Measurements from ENCODE around the gene HOMER1. TPM values are rescaled to one million over a fixed set of nuclear protein-coding genes. Genes with fewer than 3 reads are reported as not detected.

The HOMER1 gene
- total and polyA plus RNA-seq, 2 of the 4 experiments (the other 2 are of a cell fraction): 1.9 to 6.8 TPM

- no peak overlapping the region for H3K23ac ChIP-seq (ENCODE audit: low read depth, low read length)
- WGBS, 2 experiments (ENCODE audit: extremely low coverage in 2 of 2, insufficient read length in 1 of 2): no CpG with 5 or more reads among the region's 2 CpGs
- DNase-seq (peak; percentile 43), ATAC-seq (ENCODE audit: low read depth) (no peak)
- CTCF ChIA-PET: no interaction called here
- H4K91ac ChIP-seq (ENCODE audit: insufficient read depth, low read depth, low read length): no peak overlapping the region
- H3K27ac ChIP-seq (ENCODE audit: insufficient read depth, low read length): no peak overlapping the region
- no peak overlapping the region for H2BK15ac ChIP-seq (ENCODE audit: low read depth, low read length)
- no peak overlapping the region for H3K18ac ChIP-seq (ENCODE audit: low read depth, low read length)
- H3K56ac ChIP-seq (ENCODE audit: extremely low read depth, insufficient read depth, low read length): no peak overlapping the region
- H3K9me3 ChIP-seq (ENCODE audit: control insufficient read depth, insufficient read depth, low read length): no peaks in the 10 kb centered on the region
- H3K4me1 ChIP-seq (ENCODE audit: control insufficient read depth, insufficient read depth, low read length): peaks cover 5% of the 10 kb centered on the region; the same call in 1 of the 2 replicates
- TF ChIP-seq RAD21 (IDR thresholded peaks at IDR 0.05; ENCODE audit: low read length) (no peak), RFX5 (IDR thresholded peaks at IDR 0.05; ENCODE audit: low read depth, low read length) (no peak), BHLHE40 (IDR thresholded peaks at IDR 0.05; ENCODE audit: low read depth, low read length) (no peak), USF2 (IDR thresholded peaks at IDR 0.05; ENCODE audit: low read depth, low read length) (no peak), MAZ (IDR thresholded peaks at IDR 0.05; ENCODE audit: borderline replicate concordance, low read depth, low read length) (no peak), MAFK (IDR thresholded peaks at IDR 0.05; ENCODE audit: low read depth, low read length) (no peak), NFE2L2 (IDR thresholded peaks at IDR 0.05; ENCODE audit: low read depth, low read length) (no peak), MXI1 (IDR thresholded peaks at IDR 0.05; ENCODE audit: borderline replicate concordance, low read depth, low read length) (no peak), CTCF (conservative IDR thresholded peaks at IDR 0.05; ENCODE audit: low read depth, low read length) (no peak), RCOR1 (IDR thresholded peaks at IDR 0.05; ENCODE audit: insufficient replicate concordance, low read length) (no peak), CHD1 (IDR thresholded peaks at IDR 0.05; ENCODE audit: low read depth, low read length) (no peak), FOS (IDR thresholded peaks at IDR 0.05; ENCODE audit: low read depth, low read length) (no peak), SMC3 (IDR thresholded peaks at IDR 0.05; ENCODE audit: low read depth, low read length) (no peak), CEBPB (IDR thresholded peaks at IDR 0.05; ENCODE audit: low read depth, low read length) (no peak), POLR2A (IDR thresholded peaks at IDR 0.05; ENCODE audit: low read depth, low read length) (no peak)
- TF ChIP-seq, protein P1, sequence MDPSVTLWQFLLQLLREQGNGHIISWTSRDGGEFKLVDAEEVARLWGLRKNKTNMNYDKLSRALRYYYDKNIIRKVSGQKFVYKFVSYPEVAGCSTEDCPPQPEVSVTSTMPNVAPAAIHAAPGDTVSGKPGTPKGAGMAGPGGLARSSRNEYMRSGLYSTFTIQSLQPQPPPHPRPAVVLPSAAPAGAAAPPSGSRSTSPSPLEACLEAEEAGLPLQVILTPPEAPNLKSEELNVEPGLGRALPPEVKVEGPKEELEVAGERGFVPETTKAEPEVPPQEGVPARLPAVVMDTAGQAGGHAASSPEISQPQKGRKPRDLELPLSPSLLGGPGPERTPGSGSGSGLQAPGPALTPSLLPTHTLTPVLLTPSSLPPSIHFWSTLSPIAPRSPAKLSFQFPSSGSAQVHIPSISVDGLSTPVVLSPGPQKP (IDR thresholded peaks at IDR 0.05; ENCODE audit: borderline replicate concordance, low read depth, low read length): no peak
- H3K14ac ChIP-seq (replicated peaks; ENCODE audit: low read depth, low read length): 0 out of 2 replicates have a peak overlapping the region, but pooled peaks have one; percentile 21
- POLR2A ChIA-PET (ENCODE audit: unreplicated experiment): no interaction called here
- dilution Hi-C loops (cut with HindIII; ENCODE audit: low sequenced_read_pairs, unreplicated experiment) (no loop called here), in situ Hi-C loops (cut with MboI; ENCODE audit: low sequenced_read_pairs) (no loop called here), intact Hi-C loops (cut with micrococcal nuclease) (no loop called here)
- no peak overlapping the region for H2AK5ac ChIP-seq (ENCODE audit: low read depth, low read length)
- no peak overlapping the region for H2AK9ac ChIP-seq (replicated peaks; ENCODE audit: low read depth, low read length, poor library complexity)
- H4K8ac ChIP-seq (ENCODE audit: low read depth in 2 of 2, low read length in 2 of 2): no peak overlapping the region
- no TSS peak for BruUV-seq (replicated peaks)
- H2AFZ ChIP-seq (replicated peaks; ENCODE audit: low read length, poor library complexity): no peak overlapping the region
- no peak overlapping the region for H4K5ac ChIP-seq (ENCODE audit: low read depth, low read length)
- H3K9ac ChIP-seq (ENCODE audit: low read depth, low read length): no peak overlapping the region
- H3K9me1 ChIP-seq (ENCODE audit: insufficient read depth, low read length): peaks cover 4% of the 10 kb centered on the region; the same call in 1 of the 2 replicates
- peak overlapping the region; percentile 14; the same call in 1 of the 2 replicates for H2BK20ac ChIP-seq (ENCODE audit: low read depth, low read length)
- H3K79me1 ChIP-seq (ENCODE audit: low read depth in 1 of 2, low read length in 2 of 2): peaks cover 8 to 14% of the 10 kb centered on the region in 2 experiments; a peak in 3 of 4 replicates
- no peaks in the 10 kb centered on the region for H3K36me3 ChIP-seq (ENCODE audit: control insufficient read depth, insufficient read depth, low read length)
- H2BK5ac ChIP-seq (ENCODE audit: low read depth, low read length, poor library complexity, severe bottlenecking): no peak overlapping the region
- no peak overlapping the region for H2BK120ac ChIP-seq (ENCODE audit: low read depth, low read length)
- no peaks in the 10 kb centered on the region for H4K20me1 ChIP-seq (ENCODE audit: insufficient read depth, low read length)
- no peaks in the 10 kb centered on the region for H3K27me3 ChIP-seq (ENCODE audit: control insufficient read depth, insufficient read depth, low read length)
- no peak overlapping the region; the same call in 1 of the 2 replicates for H3K4me2 ChIP-seq (ENCODE audit: low read depth, low read length)
- H3K4ac ChIP-seq (ENCODE audit: low read depth, low read length): no peak overlapping the region; the same call in 1 of the 2 replicates
- H3K4me3 ChIP-seq (ENCODE audit: insufficient read depth, low read depth, low read length): no peak overlapping the region
Observed at GRCh38 chr5:79495311-79495710, 18.6 kb downstream of the HOMER1 start.
